ENCODE results near the gene ZBTB8B. TPM values are rescaled to one million over a fixed set of nuclear protein-coding genes. Genes with fewer than 3 reads are reported as not detected.
"Not testable (repeated sequence)": the region's sequence is repeated elsewhere in the genome, so short reads cannot be mapped to it uniquely, and the experiment has no call there.

The ZBTB8B gene
- total RNA-seq, 4 donors from 2014 or later = 0.13 to 0.19 TPM; not detected in 2

DNA sequence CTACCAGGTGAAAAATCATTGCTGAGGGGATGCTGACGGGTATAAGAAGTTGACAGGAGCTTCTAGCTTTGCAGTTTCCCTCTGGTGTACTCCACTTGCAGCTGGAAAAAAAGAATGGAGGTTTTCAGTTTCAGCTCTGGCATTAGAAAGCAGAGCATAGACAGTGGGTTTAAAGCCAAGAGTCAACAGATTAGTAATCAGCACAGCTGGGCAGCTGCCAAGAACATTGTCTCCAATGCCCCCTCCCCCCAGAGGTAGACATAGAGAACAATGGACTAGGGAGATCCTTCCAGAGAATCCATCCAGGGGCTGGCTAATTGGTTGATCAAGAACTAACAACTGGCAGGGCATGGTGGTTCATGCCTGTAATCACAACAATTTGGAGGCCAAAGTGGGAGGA, 10.1 kb upstream of the ZBTB8B start:
- peaks cover 0 to 12% (median 6%) of the 10 kb centered on the region in 4 donors for H3K9me3 ChIP-seq
- H3K36me3 ChIP-seq = no peaks in the 10 kb centered on the region
- no peak overlapping the region for H3K4me3 ChIP-seq
- H3K27me3 ChIP-seq = no peaks in the 10 kb centered on the region
- no peak for TF ChIP-seq POLR2A (IDR thresholded peaks at IDR 0.05)
- no peak for TF ChIP-seq CTCF (IDR thresholded peaks at IDR 0.05)
- no peak for DNase-seq
- no peak overlapping the region for H3K27ac ChIP-seq
- H3K4me1 ChIP-seq = no peaks in the 10 kb centered on the region

DNA sequence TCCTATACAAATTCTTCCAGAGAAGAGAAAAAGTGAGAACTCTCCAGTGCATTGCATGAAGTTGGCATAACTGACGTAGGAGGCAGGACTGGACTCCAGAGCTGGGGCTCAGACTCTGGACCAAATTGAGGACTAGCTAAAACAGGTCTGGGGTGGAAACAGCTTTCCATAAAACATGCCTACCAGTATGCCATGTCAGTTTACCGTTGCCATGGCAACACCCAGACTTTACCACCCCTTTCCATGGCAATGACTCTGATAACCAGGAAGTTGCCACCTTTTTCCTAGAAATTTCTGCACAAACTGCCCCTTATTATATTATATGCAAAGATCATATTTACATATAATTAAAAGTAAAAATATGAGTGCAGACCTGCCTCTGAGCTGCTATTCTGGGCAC, 8.9 kb upstream of the ZBTB8B start:
- H3K36me3 ChIP-seq = no peaks in the 10 kb centered on the region
- DNase-seq = no peak
- no peaks in the 10 kb centered on the region for H3K27me3 ChIP-seq
- H3K27ac ChIP-seq = no peak overlapping the region
- peaks cover 0 to 12% (median 6%) of the 10 kb centered on the region in 4 donors for H3K9me3 ChIP-seq
- no peak for TF ChIP-seq POLR2A (IDR thresholded peaks at IDR 0.05)
- no peak for TF ChIP-seq CTCF (IDR thresholded peaks at IDR 0.05)
- H3K4me1 ChIP-seq = no peaks in the 10 kb centered on the region
- no peak overlapping the region for H3K4me3 ChIP-seq

- H3K36me3 ChIP-seq, H3K4me1 ChIP-seq, DNase-seq, H3K4me3 ChIP-seq, H3K27ac ChIP-seq, H3K27me3 ChIP-seq: not testable (repeated sequence)
- peaks cover 0 to 12% (median 6%) of the 10 kb centered on the region in 4 donors for H3K9me3 ChIP-seq
Measured at GRCh38 chr1:32458798-32459197, 6.1 kb upstream of the ZBTB8B start.

GRCh38 chr1:32462977-32463376, 1.9 kb upstream of the ZBTB8B start:
- Histone ChIP-seq H3K9me3 (peaks cover 0 to 12% (median 4%) of the 10 kb centered on the region in 4 donors), H3K27me3 (peaks cover 0 to 11% of the 10 kb centered on the region in 2 donors), H3K4me1 (peaks cover 0 to 15% (median 6%) of the 10 kb centered on the region in 4 donors)
- not testable (repeated sequence) for H3K36me3 ChIP-seq, H3K4me3 ChIP-seq, H3K27ac ChIP-seq, DNase-seq

- Histone ChIP-seq H3K27me3 (peaks cover 0 to 11% of the 10 kb centered on the region in 2 donors), H3K27ac (no peak overlapping the region), H3K9me3 (peaks cover 0 to under 1% (median 0%) of the 10 kb centered on the region in 4 donors), H3K4me1 (peaks cover 0 to 15% (median 6%) of the 10 kb centered on the region in 4 donors), H3K4me3 (peak overlapping the region; percentile 10 to 41 (median 36)), H3K36me3 (no peaks in the 10 kb centered on the region)
- TF ChIP-seq POLR2A (IDR thresholded peaks at IDR 0.05) (no peak), CTCF (IDR thresholded peaks at IDR 0.05) (no peak)
- DNase-seq = no peak
Measured at GRCh38 chr1:32464191-32464715, 619 bp upstream of the ZBTB8B start.

GRCh38 chr1:32465578-32465933, 684 bp downstream of the ZBTB8B start:
- no peaks in the 10 kb centered on the region for H3K9me3 ChIP-seq
- H3K4me1 ChIP-seq = peaks cover 0 to 15% (median 6%) of the 10 kb centered on the region in 4 donors
- H3K27ac ChIP-seq = no peak overlapping the region
- H3K27me3 ChIP-seq = peaks cover 0 to 11% of the 10 kb centered on the region in 2 donors
- H3K36me3 ChIP-seq = no peaks in the 10 kb centered on the region
- TF ChIP-seq CTCF (IDR thresholded peaks at IDR 0.05) (no peak), POLR2A (IDR thresholded peaks at IDR 0.05) (no peak)
- no peak for DNase-seq
- H3K4me3 ChIP-seq = peak overlapping the region in 2 of 4 donors; percentile 37 to 41

DNA sequence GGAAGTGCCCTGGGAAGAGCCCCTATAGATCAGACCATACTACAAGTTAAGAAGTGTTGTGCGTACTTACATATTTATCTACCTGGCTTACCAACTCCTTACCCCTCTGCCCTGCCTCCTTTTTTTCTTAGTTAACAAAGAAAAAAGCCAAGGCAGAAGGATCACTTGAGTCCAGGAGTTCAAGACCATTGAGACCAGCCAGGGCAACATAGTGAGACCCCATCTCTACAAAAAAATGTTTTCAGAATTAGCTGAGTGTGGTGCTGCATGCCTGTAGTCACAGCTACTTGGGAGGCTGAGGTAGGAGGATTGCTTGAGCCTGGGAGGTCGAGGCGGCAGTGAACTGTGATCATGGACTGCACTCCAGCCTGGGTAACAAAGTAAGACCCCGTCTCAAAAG, 1.9 kb downstream of the ZBTB8B start:
- DNase-seq = no peak
- H3K4me3 ChIP-seq = no peak overlapping the region
- no peaks in the 10 kb centered on the region for H3K36me3 ChIP-seq
- TF ChIP-seq CTCF (IDR thresholded peaks at IDR 0.05) (no peak), POLR2A (IDR thresholded peaks at IDR 0.05) (no peak)
- no peak overlapping the region for H3K27ac ChIP-seq
- H3K9me3 ChIP-seq = no peaks in the 10 kb centered on the region
- H3K4me1 ChIP-seq = peaks cover 0 to 15% (median 6%) of the 10 kb centered on the region in 4 donors
- peaks cover 0 to 11% of the 10 kb centered on the region in 2 donors for H3K27me3 ChIP-seq
